Gastroesophageal sphincter (tissue), 4 donors: ENCODE data around the gene NKD1. TPM values are rescaled to one million over a fixed set of nuclear protein-coding genes. Genes with fewer than 3 reads are reported as not detected.

Experiments
- ATAC-seq: fragments of 150-250 bp; one replicate; pipeline ENCODE4 v1.9.1; 2016; ENCODE audit warnings: mild to moderate bottlenecking, moderate library complexity
- H3K27ac ChIP-seq, 4 donors: fragments of 200-600 bp; sonication (generic) in 3 of 4; 1 replicate in 3 of 4; 2 replicates in 1 of 4; pipeline ENCODE4 v1.5.1; 2016 to 2019
- H3K27me3 ChIP-seq: fragments of 200-600 bp; sonication (generic); one replicate; pipeline ENCODE4 v1.5.1; 2019
- H3K36me3 ChIP-seq, 2 donors: fragments of 200-600 bp; sonication (generic); one replicate each; pipeline ENCODE4 v1.5.1; 2019; ENCODE audit warnings: control low read depth in 1 of 2
- H3K4me1 ChIP-seq, 3 donors: fragments of 200-600 bp; sonication (generic); 1 replicate in 2 of 3; 2 replicates in 1 of 3; pipeline ENCODE4 v1.5.1; 2016 to 2019; ENCODE audit warnings: control low read depth in 2 of 3
- H3K4me3 ChIP-seq, 2 donors: fragments of 200-600 bp; sonication (generic); one replicate each; pipeline ENCODE4 v1.5.1; 2019; ENCODE audit warnings: mild to moderate bottlenecking in 1 of 2, moderate library complexity in 1 of 2
- H3K9me3 ChIP-seq, 3 donors: fragments of 200-600 bp; sonication (generic); one replicate each; pipeline ENCODE4 v1.5.1; 2017 to 2019; ENCODE audit warnings: control low read depth in 2 of 3
- CTCF ChIP-seq, 4 experiments: fragments of 200-600 bp in 2 of 4; fragments of 450-650 bp in 2 of 4; sonication (generic) in 1 of 4; IDR thresholded peaks; one replicate each; pipeline ENCODE4 v1.5.1; 2017 to 2019; ENCODE audit warnings: antibody characterized with exemption in 4 of 4, mild to moderate bottlenecking in 2 of 4, moderate library complexity in 2 of 4
- EP300 ChIP-seq: sonication (generic); formaldehyde crosslinking; IDR thresholded peaks from one replicate; pipeline ENCODE4 v1.6.1; 2017; ENCODE audit warnings: antibody characterized with exemption, mild to moderate bottlenecking
- POLR2A ChIP-seq, 2 donors: fragments of 450-650 bp; IDR thresholded peaks; one replicate each; pipeline ENCODE4 v1.6.1; 2017; ENCODE audit warnings: antibody characterized with exemption in 2 of 2, mild to moderate bottlenecking in 2 of 2, moderate library complexity in 1 of 2
- POLR2AphosphoS5 ChIP-seq: sonication (generic); formaldehyde crosslinking; IDR thresholded peaks from one replicate; pipeline ENCODE4 v1.6.1; 2017; ENCODE audit warnings: antibody characterized with exemption
- WGBS, 2 donors: methylation state at CpG; one replicate each; pipeline ENCODE4 v1.1.5; 2018; ENCODE audit warnings: low coverage in 1 of 2; 5-methylcytosine and 5-hydroxymethylcytosine counted together
- total RNA-seq, 4 donors: library from RNA; depleted of rRNA; stranded (reverse); fragments of >200 nt; gene quantifications; one replicate each; pipeline ENCODE4 v1.1.0, GENCODE V29; 2016

The NKD1 gene
- total RNA-seq, 4 donors from 2014 or later = 27.7 to 69.2 (median 48.7) TPM

GRCh38 chr16:50613281-50613963 lies 65.2 kb downstream of the NKD1 start:
- 6 to 23% methylated on average over 9 to 12 of the region's 20 CpGs for WGBS, 2 donors
- Histone ChIP-seq H3K4me3 (peak overlapping the region in 1 of 2 donors; percentile 13), H3K27me3 (no peaks in the 10 kb centered on the region), H3K9me3 (no peaks in the 10 kb centered on the region), H3K27ac (peak overlapping the region; percentile 61 to 96 (median 90)), H3K36me3 (no peaks in the 10 kb centered on the region), H3K4me1 (peaks cover 14 to 100% (median 38%) of the 10 kb centered on the region in 3 donors)
- TF ChIP-seq POLR2A (IDR thresholded peaks at IDR 0.05) (no peak), POLR2AphosphoS5 (peak; percentile 71), CTCF (IDR thresholded peaks at IDR 0.05) (no peak), EP300 (no peak)
- ATAC-seq = peak; percentile 33

DNA sequence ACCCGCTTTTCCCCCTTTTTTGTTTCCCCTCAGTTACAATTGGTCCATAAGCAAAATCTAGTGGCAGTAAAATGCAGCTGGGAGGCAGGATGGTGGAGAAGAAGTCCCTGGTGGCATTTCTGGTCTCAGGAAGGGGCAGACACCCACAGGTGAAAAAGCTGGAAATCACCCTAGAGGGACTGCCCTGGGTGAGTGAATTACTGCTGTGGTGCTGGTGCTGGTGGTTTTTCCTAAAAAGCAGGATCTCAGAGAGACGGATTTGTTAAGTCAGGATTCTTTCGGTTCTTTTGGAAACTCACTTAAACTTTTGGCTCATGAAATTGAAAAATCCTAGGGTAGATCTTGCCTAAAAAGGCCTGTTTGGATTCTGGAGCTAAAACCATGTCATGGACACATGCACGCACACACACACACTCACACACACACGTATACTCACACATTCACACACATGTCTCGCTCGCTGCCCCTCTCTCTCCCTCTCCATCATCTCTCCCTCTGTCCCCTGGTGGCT lies 65.8 kb downstream of the NKD1 start:
- H3K4me3 ChIP-seq = no peak overlapping the region
- H3K27ac ChIP-seq = peak overlapping the region; percentile 61 to 96 (median 90)
- H3K36me3 ChIP-seq = no peaks in the 10 kb centered on the region
- H3K9me3 ChIP-seq = no peaks in the 10 kb centered on the region
- 42% methylated on average over 7 of the region's 7 CpGs for WGBS, 2 donors
- H3K27me3 ChIP-seq = no peaks in the 10 kb centered on the region
- TF ChIP-seq POLR2A (IDR thresholded peaks at IDR 0.05) (no peak), POLR2AphosphoS5 (no peak), EP300 (no peak), CTCF (IDR thresholded peaks at IDR 0.05) (no peak)
- no peak for ATAC-seq
- H3K4me1 ChIP-seq = peaks cover 14 to 99% (median 38%) of the 10 kb centered on the region in 3 donors

- Histone ChIP-seq H3K36me3 (no peaks in the 10 kb centered on the region), H3K27ac (peak overlapping the region in 3 of 4 donors; percentile 89 to 96 (median 91)), H3K4me3 (no peak overlapping the region), H3K27me3 (no peaks in the 10 kb centered on the region), H3K9me3 (no peaks in the 10 kb centered on the region), H3K4me1 (peaks cover 14 to 96% (median 38%) of the 10 kb centered on the region in 3 donors)
- 61 to 66% methylated on average over 6 to 7 of the region's 7 CpGs for WGBS, 2 donors
- TF ChIP-seq POLR2A (IDR thresholded peaks at IDR 0.05) (no peak), EP300 (no peak), POLR2AphosphoS5 (no peak), CTCF (IDR thresholded peaks at IDR 0.05) (no peak)
- ATAC-seq = no peak
Observed at GRCh38 chr16:50614955-50615724, 66.9 kb downstream of the NKD1 start.

GRCh38 chr16:50615891-50616290 lies 67.7 kb downstream of the NKD1 start:
- TF ChIP-seq POLR2AphosphoS5 (no peak), CTCF (IDR thresholded peaks at IDR 0.05) (no peak), POLR2A (IDR thresholded peaks at IDR 0.05) (no peak), EP300 (no peak)
- WGBS, 2 donors = 4 to 18% methylated on average over 3 to 4 of the region's 5 CpGs
- ATAC-seq = no peak

More at GRCh38 chr16:50615891-50616290, 67.7 kb downstream of the NKD1 start:
- no peak overlapping the region for H3K4me3 ChIP-seq
- peak overlapping the region in 3 of 4 donors; percentile 89 to 96 (median 91) for H3K27ac ChIP-seq
- H3K36me3 ChIP-seq = no peaks in the 10 kb centered on the region
- H3K4me1 ChIP-seq = peaks cover 14 to 96% (median 36%) of the 10 kb centered on the region in 3 donors
- no peaks in the 10 kb centered on the region for H3K27me3 ChIP-seq
- H3K9me3 ChIP-seq = no peaks in the 10 kb centered on the region
